ENCODE measurements around the gene TEC. TPM values are rescaled to one million over a fixed set of nuclear protein-coding genes. Genes with fewer than 3 reads are reported as not detected.

TEC gene
- total and polyA plus RNA-seq, 10 donors: 1.9 to 15.3 (median 7.2) TPM

GRCh38 chr4:48127682-48128404 lies 141.8 kb downstream of the TEC start:
- H3K36me3 ChIP-seq: peaks cover 0 to 23% (median 0%) of the 10 kb centered on the region in 6 donors
- TF ChIP-seq POLR2A (IDR thresholded peaks at IDR 0.05): no peak
- TF ChIP-seq POLR2AphosphoS5 (IDR thresholded peaks at IDR 0.05): peak in 1 of 3 donors; percentile 53
- peak; percentile 31 to 71 (median 53) for TF ChIP-seq CTCF (IDR thresholded peaks at IDR 0.05 in 8 of 11, conservative IDR thresholded peaks at IDR 0.05 in 3 of 11)
- WGBS, 5 donors: 18 to 26% (median 22%) methylated on average over 13 of the region's 13 CpGs
- H3K4me3 ChIP-seq: peak overlapping the region in 2 of 8 donors; percentile 11 to 43
- no peaks in the 10 kb centered on the region for H3K9me3 ChIP-seq
- H3K27ac ChIP-seq: peak overlapping the region in 4 of 8 donors; percentile 34 to 85 (median 59)
- intact Hi-C loops (cut with DNase I; ENCODE audit: low total_unique reads): no loop called here
- peak; percentile 82 for DNase-seq
- H3K27me3 ChIP-seq (replicated peaks in 1 of 7): no peaks in the 10 kb centered on the region
- peaks cover 7 to 56% (median 21%) of the 10 kb centered on the region in 6 donors for H3K4me1 ChIP-seq

- intact Hi-C loops (cut with DNase I; ENCODE audit: low total_unique reads): no loop called here
- peak overlapping the region in 4 of 8 donors; percentile 34 to 85 (median 59) for H3K27ac ChIP-seq
- H3K36me3 ChIP-seq: peaks cover 0 to 18% (median 0%) of the 10 kb centered on the region in 6 donors
- peaks cover 7 to 56% (median 21%) of the 10 kb centered on the region in 6 donors for H3K4me1 ChIP-seq
- no peak for DNase-seq
- H3K4me3 ChIP-seq: no peak overlapping the region
- no peaks in the 10 kb centered on the region for H3K9me3 ChIP-seq
- WGBS, 5 donors: 60 to 68% (median 65%) methylated on average over 3 of the region's 3 CpGs
- H3K27me3 ChIP-seq (replicated peaks in 1 of 7): no peaks in the 10 kb centered on the region
- TF ChIP-seq CTCF (IDR thresholded peaks at IDR 0.05 in 8 of 11, conservative IDR thresholded peaks at IDR 0.05 in 3 of 11) (no peak), POLR2AphosphoS5 (IDR thresholded peaks at IDR 0.05) (no peak), POLR2A (IDR thresholded peaks at IDR 0.05) (no peak)
Measured at GRCh38 chr4:48127231-48127630, 142.4 kb downstream of the TEC start.

GRCh38 chr4:48126621-48127020 lies 143.0 kb downstream of the TEC start:
- intact Hi-C loops (cut with DNase I; ENCODE audit: low total_unique reads): no loop called here
- H3K36me3 ChIP-seq: peaks cover 0 to 16% (median 0%) of the 10 kb centered on the region in 6 donors
- H3K4me1 ChIP-seq: peaks cover 7 to 56% (median 21%) of the 10 kb centered on the region in 6 donors
- no peaks in the 10 kb centered on the region for H3K9me3 ChIP-seq
- H3K27ac ChIP-seq: peak overlapping the region in 1 of 8 donors; percentile 85
- no peaks in the 10 kb centered on the region for H3K27me3 ChIP-seq (replicated peaks in 1 of 7)
- no peak for DNase-seq
- no peak for TF ChIP-seq POLR2AphosphoS5 (IDR thresholded peaks at IDR 0.05)
- TF ChIP-seq CTCF (IDR thresholded peaks at IDR 0.05 in 8 of 11, conservative IDR thresholded peaks at IDR 0.05 in 3 of 11): no peak
- no peak for TF ChIP-seq POLR2A (IDR thresholded peaks at IDR 0.05)
- 86 to 100% (median 95%) methylated on average over 1 of the region's 1 CpG for WGBS, 5 donors
- H3K4me3 ChIP-seq: no peak overlapping the region

GRCh38 chr4:48124870-48125269 lies 144.8 kb downstream of the TEC start:
- TF ChIP-seq CTCF (IDR thresholded peaks at IDR 0.05 in 8 of 11, conservative IDR thresholded peaks at IDR 0.05 in 3 of 11) (no peak), POLR2AphosphoS5 (IDR thresholded peaks at IDR 0.05) (no peak), POLR2A (IDR thresholded peaks at IDR 0.05) (no peak)
- DNase-seq: no peak
- intact Hi-C loops (cut with DNase I; ENCODE audit: low total_unique reads): no loop called here
- Histone ChIP-seq H3K9me3 (no peaks in the 10 kb centered on the region), H3K4me1 (peaks cover 7 to 42% (median 21%) of the 10 kb centered on the region in 6 donors), H3K27me3 (replicated peaks in 1 of 7) (no peaks in the 10 kb centered on the region), H3K4me3 (no peak overlapping the region), H3K36me3 (peaks cover 0 to 3% (median 0%) of the 10 kb centered on the region in 6 donors), H3K27ac (no peak overlapping the region)
- 66 to 81% (median 74%) methylated on average over 2 of the region's 2 CpGs for WGBS, 5 donors

All from spleen (tissue), 11 donors.